WTC11 (cell line): ENCODE results near the gene C19orf85. TPM values are rescaled to one million over a fixed set of nuclear protein-coding genes. Genes with fewer than 3 reads are reported as not detected.

Experiments
- ATAC-seq: fragments of 200-7000 bp; cut with Tn5 transposase; 2 replicates; pipeline ENCODE4 v1.10.0; 2021; ENCODE audit warnings: mild to moderate bottlenecking, moderate library complexity
- CTCF ChIA-PET: fragments of 300-600 bp; sonication (Branson Sonifier 250); formaldehyde crosslinking; loops from one replicate; lab custom pipeline; 2021; ENCODE audit warnings: antibody characterized with exemption; lab: Charles Lee
- POLR2A ChIA-PET: fragments of 350-600 bp; sonication (Branson Sonifier 250); formaldehyde crosslinking; loops from one replicate; lab custom pipeline; 2021; ENCODE audit warnings: antibody characterized with exemption; lab: Charles Lee
- DNase-seq: peaks from one replicate; pipeline ENCODE4 v3.0.0; 2021; ENCODE audit warnings: low spot score
- H3K27ac Mint-ChIP-seq: 2 replicates; pipeline ENCODE4 v1.8.0; 2021; ENCODE audit warnings: mixed read lengths
- H3K27me3 Mint-ChIP-seq: 2 replicates; pipeline ENCODE4 v1.8.0; 2021; ENCODE audit warnings: low read depth, mild to moderate bottlenecking, moderate library complexity, mixed read lengths
- H3K36me3 Mint-ChIP-seq: 2 replicates; pipeline ENCODE4 v1.8.0; 2021; ENCODE audit warnings: mixed read lengths
- H3K4me1 Mint-ChIP-seq: 2 replicates; pipeline ENCODE4 v1.8.0; 2022; ENCODE audit warnings: mixed read lengths
- H3K4me3 Mint-ChIP-seq: 2 replicates; pipeline ENCODE4 v1.8.0; 2021; ENCODE audit warnings: mild to moderate bottlenecking, moderate library complexity, mixed read lengths
- H3K9me3 Mint-ChIP-seq: 2 replicates; pipeline ENCODE4 v1.8.0; 2021; ENCODE audit warnings: mixed read lengths
- ATF3 ChIP-seq: sonication (generic); formaldehyde crosslinking; conservative IDR thresholded peaks from 2 replicates; pipeline ENCODE4 v1.8.1; 2022; ENCODE audit warnings: mild to moderate bottlenecking, missing genetic modification reagents
- CDX4 ChIP-seq: fragments of 250-450 bp; sonication (Bioruptor Pico); IDR thresholded peaks from 2 replicates; pipeline ENCODE4 v1.9.0; 2021; ENCODE audit warnings: moderate library complexity, mild to moderate bottlenecking, inconsistent platforms, borderline replicate concordance
- CTCF ChIP-seq: fragments of 200-600 bp; IDR thresholded peaks from 2 replicates; pipeline ENCODE4 v1.8.0; 2022; ENCODE audit warnings: antibody characterized with exemption
- E2F1 ChIP-seq: sonication (generic); formaldehyde crosslinking; IDR thresholded peaks from 2 replicates; pipeline ENCODE4 v1.8.0; 2022; ENCODE audit warnings: mild to moderate bottlenecking, missing genetic modification reagents
- E2F5 ChIP-seq: sonication (generic); formaldehyde crosslinking; IDR thresholded peaks from 2 replicates; pipeline ENCODE4 v1.8.1; 2022; ENCODE audit warnings: mild to moderate bottlenecking, moderate library complexity, missing genetic modification reagents
- EMX1 ChIP-seq: fragments of 250-450 bp; sonication (Bioruptor Pico); IDR thresholded peaks from 2 replicates; pipeline ENCODE4 v1.8.0; 2021; ENCODE audit warnings: mild to moderate bottlenecking
- FOXK1 ChIP-seq: sonication (generic); formaldehyde crosslinking; IDR thresholded peaks from 2 replicates; pipeline ENCODE4 v1.8.0; 2022; ENCODE audit warnings: mild to moderate bottlenecking, moderate library complexity, missing genetic modification reagents
- IRF2 ChIP-seq: sonication (generic); formaldehyde crosslinking; IDR thresholded peaks from 2 replicates; pipeline ENCODE4 v1.8.0; 2022; ENCODE audit warnings: low read depth, missing genetic modification reagents, borderline replicate concordance
- JUN ChIP-seq: sonication (generic); formaldehyde crosslinking; IDR thresholded peaks from 2 replicates; pipeline ENCODE4 v1.8.0; 2023; ENCODE audit warnings: mild to moderate bottlenecking, missing genetic modification reagents
- MLX ChIP-seq: sonication (generic); formaldehyde crosslinking; IDR thresholded peaks from 2 replicates; pipeline ENCODE4 v1.8.1; 2023; ENCODE audit warnings: mild to moderate bottlenecking, missing genetic modification reagents, moderate library complexity
- MYBL2 ChIP-seq: sonication (generic); formaldehyde crosslinking; IDR thresholded peaks from 2 replicates; pipeline ENCODE4 v1.8.1; 2023; ENCODE audit warnings: mild to moderate bottlenecking, moderate library complexity, missing genetic modification reagents
- NR2C2 ChIP-seq: sonication (generic); formaldehyde crosslinking; IDR thresholded peaks from 2 replicates; pipeline ENCODE4 v1.8.0; 2022; ENCODE audit warnings: mild to moderate bottlenecking, missing genetic modification reagents
- NR3C1 ChIP-seq: sonication (generic); formaldehyde crosslinking; conservative IDR thresholded peaks from 2 replicates; pipeline ENCODE4 v1.8.1; 2023; ENCODE audit warnings: low read depth, mild to moderate bottlenecking, missing genetic modification reagents
- PREB ChIP-seq: sonication (generic); formaldehyde crosslinking; IDR thresholded peaks from 2 replicates; pipeline ENCODE4 v1.8.1; 2022; ENCODE audit warnings: mild to moderate bottlenecking, missing genetic modification reagents, moderate library complexity, borderline replicate concordance
- SMAD3 ChIP-seq: sonication (generic); formaldehyde crosslinking; IDR thresholded peaks from 2 replicates; pipeline ENCODE4 v1.8.0; 2022; ENCODE audit warnings: missing genetic modification reagents, mild to moderate bottlenecking, borderline replicate concordance
- USF2 ChIP-seq: sonication (generic); formaldehyde crosslinking; IDR thresholded peaks from 2 replicates; pipeline ENCODE4 v1.8.1; 2023; ENCODE audit warnings: mild to moderate bottlenecking, missing genetic modification reagents, moderate library complexity
- ZNF138 ChIP-seq: sonication (generic); formaldehyde crosslinking; conservative IDR thresholded peaks from 2 replicates; pipeline ENCODE4 v1.8.1; 2022; ENCODE audit warnings: mild to moderate bottlenecking, moderate library complexity, missing genetic modification reagents
- ZNF219 ChIP-seq: sonication (generic); formaldehyde crosslinking; IDR thresholded peaks from 2 replicates; pipeline ENCODE4 v1.8.0; 2023; ENCODE audit warnings: missing genetic modification reagents, mild to moderate bottlenecking, borderline replicate concordance
- ZNF232 ChIP-seq: sonication (generic); formaldehyde crosslinking; IDR thresholded peaks from 2 replicates; pipeline ENCODE4 v1.8.0; 2022; ENCODE audit warnings: mild to moderate bottlenecking, missing genetic modification reagents
- ZNF532 ChIP-seq: fragments of 250-450 bp; sonication (Bioruptor Pico); IDR thresholded peaks from 2 replicates; pipeline ENCODE4 v1.9.0; 2021; ENCODE audit warnings: mild to moderate bottlenecking, borderline replicate concordance
- total RNA-seq: library from RNA; stranded (reverse); gene quantifications from 3 replicates; pipeline ENCODE4 v1.2.3, GENCODE V29; 2021

Gene C19orf85
- total RNA-seq, 1 experiment from 2014 or later: 2.2 TPM

- TF ChIP-seq ZNF532: no peak
- TF ChIP-seq MLX: no peak
- no peak for TF ChIP-seq ATF3 (CRISPR knock-in tag)
- TF ChIP-seq IRF2 (CRISPR knock-in tag): no peak
- TF ChIP-seq, all 79 proteins: peak for 0
Observed at GRCh38 chr19:55459551-55459949, 5.0 kb downstream of the C19orf85 start (continued).

- DNase-seq (no peak), ATAC-seq (no peak)
- CTCF ChIA-PET: interaction anchor here (1.3 kb wide), 1 partner anchor 10 kb away, joined by 10 read pairs; no protein-coding TSS in a partner anchor
- Mint-ChIP-seq H3K27me3 (peaks cover 9% of the 10 kb centered on the region), H3K27ac (no peak overlapping the region), H3K36me3 (peaks cover 12% of the 10 kb centered on the region), H3K4me3 (no peak overlapping the region), H3K4me1 (peaks cover 32% of the 10 kb centered on the region), H3K9me3 (no peaks in the 10 kb centered on the region)
- POLR2A ChIA-PET: interaction anchor here (0.8 kb wide), 1 partner anchor 73 kb away, joined by 3 read pairs; no protein-coding TSS in a partner anchor
- no peak for TF ChIP-seq NR3C1 (CRISPR knock-in tag)
- no peak for TF ChIP-seq SMAD3
- TF ChIP-seq CTCF: no peak
- no peak for TF ChIP-seq FOXK1 (CRISPR knock-in tag)
- TF ChIP-seq ZNF219: no peak
- no peak for TF ChIP-seq E2F5 (CRISPR knock-in tag)
- no peak for TF ChIP-seq IRF2 (CRISPR knock-in tag)
- no peak for TF ChIP-seq MLX
- TF ChIP-seq CDX4 (CRISPR knock-in tag): no peak
- no peak for TF ChIP-seq MYBL2 (CRISPR knock-in tag)
- TF ChIP-seq ZNF232 (CRISPR knock-in tag): no peak
- no peak for TF ChIP-seq E2F1 (CRISPR knock-in tag)
- no peak for TF ChIP-seq ATF3 (CRISPR knock-in tag)
- no peak for TF ChIP-seq USF2
- TF ChIP-seq ZNF138 (CRISPR knock-in tag): no peak
- TF ChIP-seq PREB (CRISPR knock-in tag): no peak
- TF ChIP-seq EMX1 (CRISPR knock-in tag): no peak
- no peak for TF ChIP-seq JUN (CRISPR knock-in tag)
- TF ChIP-seq NR2C2 (CRISPR knock-in tag): no peak
Observed at GRCh38 chr19:55457683-55458457, 6.7 kb downstream of the C19orf85 start.
